ENCODE measurements around the gene DERA. TPM values are rescaled to one million over a fixed set of nuclear protein-coding genes. Genes with fewer than 3 reads are reported as not detected.

DERA gene
- total and polyA plus RNA-seq, 2 of the 13 experiments (the other 11 are each of a cell fraction or from before 2014, with no cell fraction given), result 24.0 to 51.3 TPM

- TF ChIP-seq ZBTB49 (CRISPR knock-in tag; IDR thresholded peaks at IDR 0.05; ENCODE audit: borderline replicate concordance) (no peak), ZNF547 (CRISPR knock-in tag; IDR thresholded peaks at IDR 0.05) (peak; percentile 68), ZNF772 (CRISPR knock-in tag; IDR thresholded peaks at IDR 0.05) (0 out of 2 replicates have a peak, but pooled peaks have one; percentile 26), TAF15 (IDR thresholded peaks at IDR 0.05; ENCODE audit: low read depth, low read length, poor library complexity, severe bottlenecking) (no peak), TRAFD1 (CRISPR knock-in tag; IDR thresholded peaks at IDR 0.05; ENCODE audit: borderline replicate concordance) (no peak), ZNF142 (CRISPR knock-in tag; IDR thresholded peaks at IDR 0.05) (peak; percentile 48; the same call in 1 of the 2 replicates), SP2 (CRISPR knock-in tag; IDR thresholded peaks at IDR 0.05) (no peak), FOXA3 (CRISPR knock-in tag; IDR thresholded peaks at IDR 0.05) (peak; percentile 21; the same call in 1 of the 2 replicates), ZNF704 (CRISPR knock-in tag; IDR thresholded peaks at IDR 0.05; ENCODE audit: borderline replicate concordance) (no peak), ZNF124 (CRISPR knock-in tag; IDR thresholded peaks at IDR 0.05) (no peak; the same call in 1 of the 2 replicates), FOXA1 (IDR thresholded peaks at IDR 0.05) (no peak), FOXA1 (CRISPR knock-in tag; IDR thresholded peaks at IDR 0.05) (no peak), ATF2 (CRISPR knock-in tag; IDR thresholded peaks at IDR 0.05) (no peak), NCOA5 (CRISPR knock-in tag; IDR thresholded peaks at IDR 0.05) (no peak)
Observed at GRCh38 chr12:15910864-15911721, at the start of gene DERA (continued).

Measured in HepG2 (cell line).